ENCODE measurements around the gene GRIK5.

DNA sequence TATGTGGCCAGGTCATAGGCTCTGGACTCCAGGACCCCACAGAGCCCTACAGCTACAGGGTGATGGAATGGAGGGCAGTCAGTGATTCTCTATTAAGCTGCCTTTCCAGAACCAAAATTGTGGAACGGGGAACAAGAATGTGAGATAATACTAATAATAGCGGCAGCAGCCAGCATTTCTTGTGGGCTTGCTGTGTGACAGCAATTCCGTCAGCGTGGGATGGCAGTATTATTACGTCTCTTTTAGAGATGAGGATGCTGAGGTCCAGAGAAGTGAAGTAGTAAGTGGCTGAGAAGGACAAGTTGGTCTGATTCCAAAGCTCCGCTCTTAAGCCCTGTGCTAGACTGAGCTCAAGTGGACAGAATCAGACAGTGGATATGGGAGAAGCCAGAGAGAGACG lies 24.4 kb downstream of the GRIK5 start:
- TF ChIP-seq POLR2AphosphoS5 (IDR thresholded peaks at IDR 0.05; ENCODE audit: low read depth, low read length) (no peak), TAF1 (IDR thresholded peaks at IDR 0.05; ENCODE audit: borderline replicate concordance, insufficient read depth, low read length) (no peak), SIN3A (IDR thresholded peaks at IDR 0.05; ENCODE audit: borderline replicate concordance, insufficient read depth, low read length) (no peak), FOXP2 (optimal IDR thresholded peaks at IDR 0.05; ENCODE audit: borderline replicate concordance, extremely low read depth, extremely low read length, insufficient read depth) (no peak), REST (IDR thresholded peaks at IDR 0.05; ENCODE audit: insufficient read depth in 1 of 2, low read depth in 2 of 2, low read length in 2 of 2) (no peak)

Data from PFSK-1 (cell line).